Measurements from ENCODE around the gene NR2F1-AS1. TPM values are rescaled to one million over a fixed set of nuclear protein-coding genes. Genes with fewer than 3 reads are reported as not detected.

The NR2F1-AS1 gene
- polyA plus RNA-seq, 3 donors: 53.1 to 59.6 (median 54.5) TPM

- DNase-seq (ENCODE audit: extremely low read depth in 1 of 11, low read depth in 9 of 11, low spot score in 4 of 11): peak; percentile 60 to 97 (median 96)
These were observed 1.8 kb upstream of the NR2F1-AS1 start, which contains the start of gene NR2F1 for GRCh38 chr5:93582677-93583438. Gene NR2F1, plus strand, starts transcription at chr5:93583222. Its CDS starts 1,802 bp downstream, at chr5:93585024.

DNA sequence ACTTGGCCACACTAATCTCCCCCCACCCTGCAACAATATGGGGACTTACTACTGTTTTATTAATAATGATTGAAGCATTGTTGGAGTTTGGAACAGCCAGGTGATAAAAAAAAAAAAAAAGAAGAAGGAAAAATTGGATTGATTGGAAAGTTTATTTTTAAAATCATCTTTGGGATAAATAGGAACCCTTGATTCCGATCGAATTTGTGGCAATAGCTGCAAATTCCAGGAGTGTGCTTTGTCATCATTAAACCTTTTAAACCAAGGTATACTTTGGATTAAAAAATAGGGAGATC, 1.1 kb upstream of the NR2F1-AS1 start:
- no peak for DNase-seq (ENCODE audit: extremely low read depth in 1 of 11, low read depth in 9 of 11, low spot score in 4 of 11)

GRCh38 chr5:93580063-93580926, 724 bp downstream of the NR2F1-AS1 start:
- DNase-seq (ENCODE audit: extremely low read depth in 1 of 11, low read depth in 9 of 11, low spot score in 4 of 11): peak in 4 of 11 donors; percentile 28 to 56 (median 35)

- DNase-seq (ENCODE audit: extremely low read depth in 1 of 11, low read depth in 9 of 11, low spot score in 4 of 11): peak in 3 of 11 donors; percentile 44 to 55 (median 46)
These were observed 1.3 kb downstream of the NR2F1-AS1 start for GRCh38 chr5:93579692-93580062.

DNA sequence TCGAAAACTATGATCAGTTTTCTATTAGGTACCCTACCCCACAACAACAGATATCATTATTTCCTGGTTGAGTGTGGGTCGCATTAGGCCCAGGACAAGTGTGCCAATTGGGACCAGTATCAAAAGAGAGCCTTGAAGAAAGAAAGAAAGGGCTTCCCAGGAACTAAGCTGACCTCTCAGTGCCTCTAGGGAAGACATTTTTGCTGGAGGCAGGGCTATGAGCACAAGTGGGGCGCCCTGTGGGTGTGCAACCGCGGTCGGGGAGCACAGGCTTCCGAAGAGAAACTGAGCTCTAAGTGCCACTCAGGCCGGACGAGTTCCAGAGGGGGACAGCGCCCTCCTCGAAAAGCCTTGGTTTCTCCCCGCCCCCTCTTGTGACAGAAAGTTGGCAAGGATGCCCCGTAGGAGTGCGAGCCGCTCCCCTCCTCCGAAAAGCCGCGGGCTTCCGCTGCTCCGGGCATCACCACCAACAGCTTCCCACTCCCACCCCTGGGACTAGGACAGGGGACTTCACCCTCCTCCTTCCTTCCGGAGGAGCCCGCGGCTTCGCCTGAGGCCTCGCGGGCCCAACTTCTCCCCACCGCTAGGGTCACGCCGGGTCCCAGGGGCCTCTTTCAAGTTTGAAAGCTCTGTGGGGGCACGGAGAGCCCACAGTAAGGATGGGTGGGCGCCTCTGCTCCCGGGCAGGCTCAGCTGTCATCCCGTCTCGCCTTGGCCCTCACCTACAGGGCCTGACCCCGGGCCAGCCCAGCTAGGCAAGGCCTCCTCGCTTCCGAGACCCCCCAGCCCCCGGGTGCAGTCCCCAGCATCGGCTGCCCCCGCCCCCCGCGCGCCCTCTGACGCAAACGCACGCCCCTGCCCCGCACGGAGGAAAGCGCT, 2.0 kb downstream of the NR2F1-AS1 start:
- DNase-seq (ENCODE audit: extremely low read depth in 1 of 11, low read depth in 9 of 11, low spot score in 4 of 11): peak in 3 of 11 donors; percentile 61 to 77 (median 62)

DNA sequence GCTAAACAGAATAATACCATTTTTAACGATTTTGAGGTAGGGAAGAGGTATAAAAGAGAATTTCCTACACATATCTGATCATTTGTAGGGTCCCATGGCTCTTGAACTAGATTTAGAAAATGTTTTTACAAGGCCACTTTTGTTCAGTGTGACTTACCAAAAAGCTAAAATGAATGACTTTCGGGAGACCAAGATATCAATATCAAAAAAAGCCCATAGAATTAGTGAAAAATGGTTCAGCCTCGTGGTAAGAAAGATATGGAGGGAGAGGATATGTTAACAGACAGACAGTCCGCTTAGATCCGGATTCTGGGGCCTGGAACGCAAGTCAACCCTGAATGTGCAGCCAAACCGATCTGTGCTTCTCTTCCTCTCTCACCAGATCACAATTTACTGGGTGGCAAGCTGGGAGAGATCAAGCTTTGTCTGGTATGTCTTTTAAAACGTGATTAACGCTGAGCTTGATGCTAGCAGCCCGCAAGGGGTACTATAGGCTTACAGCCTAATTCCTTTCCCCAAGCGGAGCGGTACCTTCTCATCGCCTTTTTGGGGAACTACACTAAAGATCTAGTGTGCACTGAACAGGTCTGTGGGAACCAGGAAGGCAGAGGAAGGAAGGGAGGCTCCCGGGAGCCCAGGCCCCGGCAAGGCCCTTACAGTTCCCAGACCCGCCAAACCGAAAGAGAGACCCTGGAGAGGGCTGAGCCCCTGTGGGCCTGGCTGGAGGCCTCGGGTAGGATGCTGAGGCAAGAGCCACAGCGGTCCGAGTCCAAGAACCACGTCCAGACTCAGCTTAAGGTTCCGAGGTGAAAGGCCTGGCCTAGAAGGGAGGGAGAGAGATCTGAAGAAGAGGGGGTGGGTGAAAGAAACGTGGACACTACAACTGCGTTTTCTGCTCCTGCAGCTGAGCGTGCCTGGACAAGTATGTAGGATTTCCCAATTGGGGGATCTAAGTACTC, 2.9 kb downstream of the NR2F1-AS1 start:
- DNase-seq (ENCODE audit: extremely low read depth in 1 of 11, low read depth in 9 of 11, low spot score in 4 of 11): peak in 3 of 11 donors; percentile 13 to 38 (median 25)

- no peak for DNase-seq (ENCODE audit: extremely low read depth in 1 of 11, low read depth in 9 of 11, low spot score in 4 of 11)
These were observed 3.8 kb downstream of the NR2F1-AS1 start for GRCh38 chr5:93576994-93577853.

GRCh38 chr5:93575461-93576414, 5.3 kb downstream of the NR2F1-AS1 start:
- DNase-seq (ENCODE audit: extremely low read depth in 1 of 11, low read depth in 9 of 11, low spot score in 4 of 11): peak in 2 of 11 donors; percentile 17 to 20

DNA sequence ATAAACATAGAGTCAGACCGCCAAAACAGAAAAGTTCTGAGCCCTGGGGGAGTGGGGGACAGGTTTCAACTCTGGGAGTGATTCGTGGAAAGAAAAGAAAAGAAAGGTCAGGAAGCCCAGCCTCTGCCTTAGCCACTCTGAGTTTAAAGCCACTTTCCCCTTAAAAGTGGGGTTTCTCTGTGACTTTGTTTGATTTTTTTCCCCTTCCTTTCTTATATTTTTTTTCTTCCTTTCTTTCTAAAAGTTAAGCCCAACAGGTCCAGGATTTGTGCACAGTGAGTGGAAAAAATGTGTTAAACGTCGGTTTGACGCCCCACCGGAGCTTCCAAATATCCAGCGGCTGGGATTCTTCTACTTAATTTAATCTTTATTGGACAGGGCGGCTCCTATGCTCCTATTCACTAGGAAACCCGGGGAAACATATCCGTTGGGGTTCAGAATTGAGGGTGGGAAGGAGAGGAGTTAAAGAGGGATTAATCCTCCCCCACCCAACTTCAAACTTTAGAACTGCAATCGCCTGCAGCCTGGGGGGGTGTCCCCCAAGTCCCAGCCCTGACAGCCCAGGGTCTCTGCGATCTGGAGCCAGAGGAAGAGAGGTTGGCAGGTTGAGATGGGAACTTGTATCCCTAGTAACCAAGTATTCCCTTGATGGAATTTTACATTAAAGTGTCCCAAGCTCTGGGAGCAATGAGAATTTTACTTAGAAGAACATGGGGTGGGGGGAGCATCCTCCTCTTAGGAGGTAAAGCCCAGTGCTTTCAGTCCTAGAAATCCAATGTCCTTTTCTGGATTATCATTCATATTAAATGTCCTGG, 6.3 kb downstream of the NR2F1-AS1 start:
- peak in 2 of 11 donors; percentile 7 to 42 for DNase-seq (ENCODE audit: extremely low read depth in 1 of 11, low read depth in 9 of 11, low spot score in 4 of 11)

- DNase-seq (ENCODE audit: extremely low read depth in 1 of 11, low read depth in 9 of 11, low spot score in 4 of 11): peak in 1 of 11 donors; percentile 28
These were observed 7.4 kb downstream of the NR2F1-AS1 start for GRCh38 chr5:93573354-93574351.

DNA sequence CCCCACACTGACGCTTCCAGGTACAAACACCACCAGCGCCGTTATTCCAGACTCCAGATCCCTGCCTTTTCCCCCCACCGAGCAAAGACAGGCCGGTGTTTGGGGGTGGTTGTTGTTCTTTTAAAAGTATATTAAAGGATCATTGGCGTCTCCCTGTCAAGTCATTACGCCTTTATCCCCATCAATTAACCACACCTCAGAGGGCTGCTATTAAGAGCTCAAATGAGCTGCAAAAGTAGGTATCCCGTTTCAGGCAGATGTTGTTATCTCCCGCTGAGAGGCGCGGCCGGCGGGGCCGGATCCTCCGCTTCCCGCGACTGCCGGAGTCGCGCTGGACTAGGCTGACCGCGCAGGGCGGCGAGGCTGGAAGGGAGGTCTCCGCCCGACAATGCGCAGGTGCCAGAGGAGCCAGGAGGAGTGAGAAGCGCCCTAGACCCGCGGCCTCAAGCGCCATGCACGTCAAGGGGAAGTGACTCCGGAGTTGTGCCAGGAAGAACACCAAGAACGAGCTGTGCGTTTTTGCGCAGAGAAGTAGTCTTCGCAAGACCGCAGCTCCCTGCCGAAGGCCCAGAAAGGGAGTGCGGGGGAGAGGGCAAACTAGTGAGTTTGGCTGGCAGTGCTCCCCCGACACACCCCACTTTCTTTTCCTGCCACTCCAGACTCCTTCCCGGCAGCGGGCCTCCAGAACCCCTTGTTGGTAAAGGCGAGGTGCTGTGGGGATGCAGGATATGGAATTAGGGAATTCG, 8.2 kb downstream of the NR2F1-AS1 start:
- peak in 1 of 11 donors; percentile 67 for DNase-seq (ENCODE audit: extremely low read depth in 1 of 11, low read depth in 9 of 11, low spot score in 4 of 11)

GRCh38 chr5:93572101-93572607, 8.9 kb downstream of the NR2F1-AS1 start:
- peak in 2 of 11 donors; percentile 32 to 46 for DNase-seq (ENCODE audit: extremely low read depth in 1 of 11, low read depth in 9 of 11, low spot score in 4 of 11)
